ENCODE results near the gene ANAPC15. TPM values are rescaled to one million over a fixed set of nuclear protein-coding genes. Genes with fewer than 3 reads are reported as not detected.

Gene ANAPC15
- total RNA-seq, 1 experiment from 2014 or later = 65.6 TPM

- RAD21 ChIA-PET (ENCODE audit: low non-redundant PET in 1 of 2, low total read pairs in 2 of 2, uncharacterized antibody in 2 of 2, unreplicated experiment in 2 of 2) = no interaction called here
- H4K20me1 ChIP-seq (ENCODE audit: insufficient read depth) = no peaks in the 10 kb centered on the region
- H3K9ac ChIP-seq (ENCODE audit: low read length) = no peak overlapping the region
- H3K27ac ChIP-seq (ENCODE audit: low read depth, low read length) = no peak overlapping the region
- H3K79me2 ChIP-seq (ENCODE audit: insufficient read depth, low read length) = no peaks in the 10 kb centered on the region
- TF ChIP-seq CEBPB (IDR thresholded peaks at IDR 0.05; ENCODE audit: low read depth) (no peak), SIN3A (IDR thresholded peaks at IDR 0.05; ENCODE audit: low read depth) (no peak), ZBTB33 (IDR thresholded peaks at IDR 0.05; ENCODE audit: extremely low read depth, insufficient replicate concordance, low read length) (no peak), CBX3 (IDR thresholded peaks at IDR 0.05; ENCODE audit: low read depth) (no peak), RAD21 (IDR thresholded peaks at IDR 0.05; ENCODE audit: low read depth) (no peak), ATF3 (IDR thresholded peaks at IDR 0.05) (no peak), MAX (IDR thresholded peaks at IDR 0.05) (no peak), FOSL1 (IDR thresholded peaks at IDR 0.05; ENCODE audit: low read depth) (no peak), YY1 (IDR thresholded peaks at IDR 0.05; ENCODE audit: extremely low read depth, insufficient replicate concordance, low read depth, low read length) (no peak), JUND (IDR thresholded peaks at IDR 0.05) (no peak), POLR2AphosphoS5 (IDR thresholded peaks at IDR 0.05; ENCODE audit: low read depth, low read length) (no peak), EZH2 (IDR thresholded peaks at IDR 0.05) (no peak), TCF7L2 (IDR thresholded peaks at IDR 0.05; ENCODE audit: borderline replicate concordance, extremely low read depth, insufficient read depth, insufficient read length) (no peak), CTCF (IDR thresholded peaks at IDR 0.05 in 2 of 3, conservative IDR thresholded peaks at IDR 0.05 in 1 of 3; ENCODE audit: borderline replicate concordance in 1 of 3, insufficient read depth in 1 of 3, low read depth in 2 of 3, low read length in 2 of 3) (no peak), REST (IDR thresholded peaks at IDR 0.05; ENCODE audit: low read depth) (no peak), ZFX (IDR thresholded peaks at IDR 0.05) (no peak), EGR1 (IDR thresholded peaks at IDR 0.05; ENCODE audit: low read depth) (no peak), SP1 (IDR thresholded peaks at IDR 0.05; ENCODE audit: low read depth) (no peak)
- no peaks in the 10 kb centered on the region for H3K36me3 ChIP-seq (ENCODE audit: control insufficient read depth in 1 of 2, insufficient read depth in 2 of 2, low read length in 2 of 2)
- no peaks in the 10 kb centered on the region for H3K27me3 ChIP-seq (ENCODE audit: insufficient read depth, low read length)
- CTCF ChIA-PET = no interaction called here
- BruUV-seq (replicated peaks) = no TSS peak
- intact Hi-C loops (cut with micrococcal nuclease) = no loop called here
- H3K9me3 ChIP-seq (ENCODE audit: control insufficient read depth in 1 of 2, insufficient read depth in 1 of 2, low read depth in 1 of 2, low read length in 2 of 2) = no peaks in the 10 kb centered on the region
- H3K9me2 ChIP-seq (ENCODE audit: insufficient read depth) = no peaks in the 10 kb centered on the region
- no peak overlapping the region for H3K4me3 ChIP-seq (replicated peaks in 1 of 2; ENCODE audit: low read depth in 1 of 2, low read length in 2 of 2)
- ATAC-seq (no peak), DNase-seq (ENCODE audit: low read depth, low spot score) (no peak)
- H2AFZ ChIP-seq (ENCODE audit: low read depth, low read length, poor library complexity, severe bottlenecking) = no peak overlapping the region
- peaks cover 0 to 13% of the 10 kb centered on the region in 2 experiments; a peak in 1 of 4 replicates for H3K4me1 ChIP-seq (ENCODE audit: control insufficient read depth in 1 of 2, insufficient read depth in 2 of 2, low read length in 2 of 2)
- H3K4me2 ChIP-seq (ENCODE audit: low read length) = no peak overlapping the region
- POLR2A ChIA-PET = no interaction called here
Observed at GRCh38 chr11:72138821-72139390, 26.4 kb upstream of the ANAPC15 start.

All from HCT116 (cell line).